ENCODE data around the gene LAMB4.

Gene LAMB4

DNA sequence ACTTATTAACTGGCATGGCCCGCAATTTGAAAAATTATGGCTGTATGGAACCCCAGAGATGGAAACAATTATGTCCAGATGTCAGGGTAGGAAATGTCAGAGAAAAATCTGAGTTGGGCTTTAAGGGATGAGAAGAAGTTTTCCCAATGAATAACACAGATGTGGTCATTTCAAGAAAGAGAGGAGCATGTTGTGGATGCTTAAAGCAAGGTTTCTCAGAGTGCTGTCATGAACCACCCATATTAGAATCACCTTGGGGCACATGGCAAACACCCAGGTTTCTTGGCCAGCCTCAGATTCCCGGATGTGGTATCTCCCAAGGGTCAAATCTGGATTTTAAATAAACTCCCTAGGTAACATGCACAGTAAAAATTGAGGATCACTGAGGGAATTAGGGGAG, 43.6 kb downstream of the LAMB4 start:
- no peaks in the 10 kb centered on the region for H3K36me3 ChIP-seq
- no peaks in the 10 kb centered on the region for H3K4me1 ChIP-seq
- peaks cover 0 to 4% (median 0%) of the 10 kb centered on the region in 3 donors for H3K9me3 ChIP-seq
- TF ChIP-seq, protein P1, sequence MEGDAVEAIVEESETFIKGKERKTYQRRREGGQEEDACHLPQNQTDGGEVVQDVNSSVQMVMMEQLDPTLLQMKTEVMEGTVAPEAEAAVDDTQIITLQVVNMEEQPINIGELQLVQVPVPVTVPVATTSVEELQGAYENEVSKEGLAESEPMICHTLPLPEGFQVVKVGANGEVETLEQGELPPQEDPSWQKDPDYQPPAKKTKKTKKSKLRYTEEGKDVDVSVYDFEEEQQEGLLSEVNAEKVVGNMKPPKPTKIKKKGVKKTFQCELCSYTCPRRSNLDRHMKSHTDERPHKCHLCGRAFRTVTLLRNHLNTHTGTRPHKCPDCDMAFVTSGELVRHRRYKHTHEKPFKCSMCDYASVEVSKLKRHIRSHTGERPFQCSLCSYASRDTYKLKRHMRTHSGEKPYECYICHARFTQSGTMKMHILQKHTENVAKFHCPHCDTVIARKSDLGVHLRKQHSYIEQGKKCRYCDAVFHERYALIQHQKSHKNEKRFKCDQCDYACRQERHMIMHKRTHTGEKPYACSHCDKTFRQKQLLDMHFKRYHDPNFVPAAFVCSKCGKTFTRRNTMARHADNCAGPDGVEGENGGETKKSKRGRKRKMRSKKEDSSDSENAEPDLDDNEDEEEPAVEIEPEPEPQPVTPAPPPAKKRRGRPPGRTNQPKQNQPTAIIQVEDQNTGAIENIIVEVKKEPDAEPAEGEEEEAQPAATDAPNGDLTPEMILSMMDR (IDR thresholded peaks at IDR 0.05): no peak
- no peak overlapping the region for H3K27ac ChIP-seq
- intact Hi-C loops (cut with DNase I; ENCODE audit: low total_unique reads): no loop called here
- H3K4me3 ChIP-seq: no peak overlapping the region
- DNase-seq: no peak
- H3K27me3 ChIP-seq: no peaks in the 10 kb centered on the region

GRCh38 chr7:108083980-108084379, 46.2 kb downstream of the LAMB4 start:
- Histone ChIP-seq H3K9me3 (peaks cover 0 to 5% (median 0%) of the 10 kb centered on the region in 3 donors), H3K27me3 (no peaks in the 10 kb centered on the region), H3K4me1 (no peaks in the 10 kb centered on the region), H3K4me3 (no peak overlapping the region), H3K36me3 (no peaks in the 10 kb centered on the region), H3K27ac (no peak overlapping the region)
- DNase-seq: no peak
- TF ChIP-seq, protein P1 (IDR thresholded peaks at IDR 0.05): no peak
- intact Hi-C loops (cut with DNase I; ENCODE audit: low total_unique reads): no loop called here

GRCh38 chr7:108079648-108080591, 50.2 kb downstream of the LAMB4 start:
- Histone ChIP-seq H3K27ac (no peak overlapping the region), H3K4me3 (no peak overlapping the region), H3K27me3 (no peaks in the 10 kb centered on the region), H3K4me1 (no peaks in the 10 kb centered on the region), H3K9me3 (peaks cover 0 to 5% (median 0%) of the 10 kb centered on the region in 3 donors), H3K36me3 (no peaks in the 10 kb centered on the region)
- TF ChIP-seq, protein P1 (IDR thresholded peaks at IDR 0.05): no peak
- no peak for DNase-seq
- intact Hi-C loops (cut with DNase I; ENCODE audit: low total_unique reads): no loop called here

DNA sequence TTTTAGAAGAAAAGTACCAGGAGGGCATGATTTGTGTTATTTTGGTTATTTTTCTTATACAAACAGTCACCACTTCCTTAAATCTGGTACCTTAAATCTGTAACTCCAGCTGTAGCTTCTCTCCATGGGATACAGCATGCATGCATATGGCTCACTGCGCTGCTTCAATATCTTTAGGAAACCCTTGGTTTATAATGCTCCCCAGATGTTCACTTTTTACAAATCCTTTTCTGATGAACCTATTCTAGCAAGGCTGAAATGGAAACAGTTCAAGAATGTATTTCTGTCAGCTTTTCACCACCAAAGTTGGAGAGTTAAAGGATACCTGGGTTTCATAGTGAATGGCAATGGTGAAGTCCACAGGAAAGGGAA, 50.9 kb downstream of the LAMB4 start:
- TF ChIP-seq, protein P1 (IDR thresholded peaks at IDR 0.05): no peak
- Histone ChIP-seq H3K27me3 (no peaks in the 10 kb centered on the region), H3K9me3 (peaks cover 0 to 5% (median 0%) of the 10 kb centered on the region in 3 donors), H3K27ac (no peak overlapping the region), H3K4me3 (no peak overlapping the region), H3K36me3 (no peaks in the 10 kb centered on the region), H3K4me1 (no peaks in the 10 kb centered on the region)
- intact Hi-C loops (cut with DNase I; ENCODE audit: low total_unique reads): no loop called here
- DNase-seq: no peak

DNA sequence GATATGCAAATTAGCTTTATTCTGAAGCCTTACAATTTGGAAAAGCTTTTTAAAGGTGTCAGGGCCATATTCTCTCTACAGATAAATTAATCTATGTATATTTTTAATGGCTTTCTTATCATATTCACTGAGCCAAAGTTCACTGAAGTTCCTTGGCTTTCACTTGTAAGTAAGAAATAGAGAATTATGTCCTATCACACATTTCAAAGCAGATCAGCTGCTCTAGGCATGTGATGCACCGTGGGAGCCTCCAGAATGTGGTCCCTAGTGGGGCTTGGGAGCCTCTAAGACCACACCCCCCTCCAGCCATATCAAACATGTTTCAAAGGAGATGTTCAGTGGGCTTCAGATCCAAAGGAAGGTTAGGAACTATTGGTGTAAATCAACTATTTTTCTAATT, 51.5 kb downstream of the LAMB4 start:
- H3K27ac ChIP-seq: no peak overlapping the region

More for the DNA sequence above, 51.5 kb downstream of the LAMB4 start:
- H3K4me3 ChIP-seq: no peak overlapping the region
- no peaks in the 10 kb centered on the region for H3K36me3 ChIP-seq
- H3K27me3 ChIP-seq: no peaks in the 10 kb centered on the region
- no peak for DNase-seq
- H3K9me3 ChIP-seq: peaks cover 0 to 5% (median 0%) of the 10 kb centered on the region in 3 donors
- intact Hi-C loops (cut with DNase I; ENCODE audit: low total_unique reads): no loop called here
- no peaks in the 10 kb centered on the region for H3K4me1 ChIP-seq
- TF ChIP-seq, protein P1 (IDR thresholded peaks at IDR 0.05): no peak
